ENCODE measurements around the gene SLC25A24. TPM values are rescaled to one million over a fixed set of nuclear protein-coding genes. Genes with fewer than 3 reads are reported as not detected.
"Not testable (repeated sequence)": the region's sequence is repeated elsewhere in the genome, so short reads cannot be mapped to it uniquely, and the experiment has no call there.

The SLC25A24 gene
- total RNA-seq, 2 experiments from 2014 or later = 13.6 to 15.4 TPM

DNA sequence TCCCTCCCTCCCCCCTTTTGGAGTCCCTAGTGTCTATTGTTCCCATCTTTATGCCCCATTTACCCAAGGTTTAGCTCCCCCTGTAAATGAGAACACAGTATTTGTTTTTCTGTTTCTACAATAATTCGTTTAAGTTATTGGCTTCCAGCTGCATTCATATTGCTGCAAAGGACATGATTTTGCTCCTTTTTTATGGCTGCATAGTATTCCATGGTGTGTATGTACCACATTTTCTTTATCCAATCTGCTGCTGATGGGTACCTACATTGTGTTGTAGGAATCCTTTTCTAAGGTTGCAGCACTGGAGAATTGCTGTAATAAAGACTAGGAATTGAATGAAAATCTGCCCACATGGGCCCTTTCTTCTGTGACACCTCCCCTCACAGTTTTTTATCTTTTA lies 6.8 kb downstream of the SLC25A24 start:
- intact Hi-C loops (cut with DNase I, micrococcal nuclease) = no loop called here
- H3K4me3 Mint-ChIP-seq = no peak overlapping the region
- no peaks in the 10 kb centered on the region for H3K27me3 Mint-ChIP-seq
- CTCF ChIA-PET = interaction anchor here (0.6 kb wide), 1 partner anchor 1730 kb away, joined by 3 read pairs; no protein-coding TSS in a partner anchor
- DNase-seq (no peak), ATAC-seq (no peak)
- peaks cover 35% of the 10 kb centered on the region for H3K36me3 Mint-ChIP-seq (ENCODE audit: low read depth)
- no peak overlapping the region for H3K27ac Mint-ChIP-seq
- H3K4me1 Mint-ChIP-seq = peaks cover 20% of the 10 kb centered on the region
- POLR2A ChIA-PET = no interaction called here
- H3K9me3 Mint-ChIP-seq (ENCODE audit: low read depth) = peaks cover 7% of the 10 kb centered on the region

DNA sequence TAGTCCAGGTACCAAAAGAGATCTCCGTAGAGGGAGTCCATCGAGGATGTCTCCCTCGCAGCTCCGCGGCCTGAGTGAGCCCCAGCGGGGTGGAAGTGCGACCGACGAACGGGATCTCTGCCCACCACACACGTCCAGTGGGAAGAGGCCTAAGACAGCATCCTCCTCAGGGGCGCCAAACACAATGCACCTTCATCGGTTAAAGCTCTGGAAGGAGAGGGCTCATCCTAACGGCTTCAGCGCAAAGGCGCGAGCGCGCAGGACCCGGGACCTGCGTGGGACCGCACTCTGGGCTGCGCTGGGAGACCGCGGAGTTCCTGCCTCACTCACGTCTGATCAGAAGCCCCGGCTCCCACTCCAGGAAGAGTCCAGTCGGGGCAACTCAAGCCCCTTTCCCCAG lies 7.6 kb downstream of the SLC25A24 start:
- POLR2A ChIA-PET = no interaction called here
- ATAC-seq (no peak), DNase-seq (no peak)
- Mint-ChIP-seq H3K4me1 (peaks cover 14% of the 10 kb centered on the region), H3K27me3 (no peaks in the 10 kb centered on the region), H3K4me3 (no peak overlapping the region), H3K27ac (no peak overlapping the region), H3K36me3 (ENCODE audit: low read depth) (peaks cover 39% of the 10 kb centered on the region), H3K9me3 (ENCODE audit: low read depth) (peaks cover 10% of the 10 kb centered on the region)
- CTCF ChIA-PET = no interaction called here
- intact Hi-C loops (cut with DNase I, micrococcal nuclease) = no loop called here

DNA sequence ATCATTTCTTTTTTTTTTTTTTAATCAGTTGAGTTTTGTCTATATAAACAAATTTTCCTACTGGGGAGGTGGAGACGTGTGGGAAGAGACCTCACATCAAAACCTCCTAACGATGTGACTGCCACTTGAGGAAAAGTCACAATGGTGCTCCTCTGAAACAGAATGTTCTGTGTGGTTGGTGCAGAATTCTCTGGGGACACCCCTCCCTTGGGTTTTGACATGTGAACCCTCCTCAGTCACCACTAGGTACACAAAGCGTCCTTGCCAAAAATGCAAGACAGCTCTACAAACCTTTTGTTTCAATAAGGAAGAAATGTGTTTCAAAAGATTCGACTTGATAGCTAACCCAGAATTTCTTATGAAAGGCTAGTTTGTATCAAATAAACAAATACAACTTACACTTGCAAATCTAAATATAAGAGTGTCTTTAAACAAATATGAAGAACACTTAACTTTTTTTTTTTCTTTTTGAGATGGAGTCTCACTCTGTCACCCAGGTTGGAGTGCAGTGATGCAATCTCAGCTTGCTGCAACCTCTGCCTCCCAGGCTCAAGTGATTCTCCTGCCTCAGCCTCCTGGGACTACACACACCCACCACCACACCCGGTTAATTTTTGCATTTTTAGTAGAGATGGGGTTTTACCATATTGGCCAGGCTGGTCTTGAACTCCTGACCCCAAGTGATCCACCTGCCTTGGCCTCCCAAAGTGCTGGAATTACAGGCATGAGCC lies 9.3 kb downstream of the SLC25A24 start:
- no peak for DNase-seq
- ATAC-seq = no peak
- intact Hi-C loops (cut with DNase I, micrococcal nuclease) = no loop called here
- Mint-ChIP-seq H3K27me3 (no peaks in the 10 kb centered on the region), H3K9me3 (ENCODE audit: low read depth) (peaks cover 10% of the 10 kb centered on the region), H3K27ac (no peak overlapping the region), H3K4me1 (peaks cover 12% of the 10 kb centered on the region), H3K4me3 (no peak overlapping the region), H3K36me3 (ENCODE audit: low read depth) (peaks cover 37% of the 10 kb centered on the region)
- ChIA-PET POLR2A (no interaction called here), CTCF (no interaction called here)

DNA sequence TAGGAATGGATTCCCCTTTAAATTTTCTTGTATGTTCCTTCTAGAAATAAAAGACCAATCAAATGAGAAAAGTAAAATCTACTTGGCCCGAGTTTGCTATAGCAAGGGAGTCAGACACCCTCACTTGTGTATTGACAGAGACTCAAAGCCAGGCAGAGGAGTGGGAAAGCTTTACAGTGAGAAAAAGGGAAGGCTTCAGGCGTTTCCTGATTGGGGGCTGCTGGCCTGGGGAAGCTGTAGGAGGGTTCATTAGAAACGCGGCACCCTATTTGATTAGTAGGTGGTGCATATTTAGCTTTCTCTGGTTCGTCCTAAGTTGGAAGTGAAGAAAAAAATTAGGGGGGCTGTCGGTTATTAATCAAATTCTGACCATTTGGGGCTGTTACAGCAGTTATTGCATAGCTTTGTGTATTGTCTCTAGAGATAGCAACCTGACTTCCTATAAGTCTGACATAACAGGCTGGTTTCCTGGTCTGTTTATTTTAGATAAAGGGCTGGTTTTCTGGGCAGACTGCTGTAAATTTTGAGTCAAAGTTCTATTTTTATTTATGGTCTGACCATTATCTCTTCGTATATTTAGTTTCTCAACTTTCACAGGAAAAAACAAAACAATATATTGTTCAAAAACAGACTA lies 10.0 kb downstream of the SLC25A24 start:
- Mint-ChIP-seq H3K4me3 (no peak overlapping the region), H3K27me3 (no peaks in the 10 kb centered on the region), H3K9me3 (ENCODE audit: low read depth) (peaks cover 10% of the 10 kb centered on the region), H3K4me1 (peaks cover 12% of the 10 kb centered on the region), H3K36me3 (ENCODE audit: low read depth) (peaks cover 33% of the 10 kb centered on the region), H3K27ac (no peak overlapping the region)
- CTCF ChIA-PET = no interaction called here
- DNase-seq (no peak), ATAC-seq (no peak)
- POLR2A ChIA-PET = no interaction called here
- intact Hi-C loops (cut with DNase I, micrococcal nuclease) = no loop called here

- peak overlapping the region; percentile 55 for H3K27ac Mint-ChIP-seq
- no peak for DNase-seq
- peaks cover 10% of the 10 kb centered on the region for H3K9me3 Mint-ChIP-seq (ENCODE audit: low read depth)
- peaks cover 27% of the 10 kb centered on the region for H3K36me3 Mint-ChIP-seq (ENCODE audit: low read depth)
- H3K4me3 Mint-ChIP-seq = no peak overlapping the region
- peak; percentile 76 for ATAC-seq
- ChIA-PET POLR2A (no interaction called here), CTCF (no interaction called here)
- peaks cover 12% of the 10 kb centered on the region for H3K4me1 Mint-ChIP-seq
- intact Hi-C loops (cut with DNase I, micrococcal nuclease) = no loop called here
- no peaks in the 10 kb centered on the region for H3K27me3 Mint-ChIP-seq
Observed at GRCh38 chr1:108188801-108189200, 11.3 kb downstream of the SLC25A24 start.

GRCh38 chr1:108182959-108183700 lies 17.0 kb downstream of the SLC25A24 start:
- Mint-ChIP-seq H3K27ac (no peak overlapping the region), H3K4me1 (peaks cover 3% of the 10 kb centered on the region), H3K27me3 (no peaks in the 10 kb centered on the region), H3K4me3 (no peak overlapping the region), H3K9me3 (ENCODE audit: low read depth) (peaks cover 3% of the 10 kb centered on the region), H3K36me3 (ENCODE audit: low read depth) (peaks cover 35% of the 10 kb centered on the region)
- ChIA-PET CTCF (no interaction called here), POLR2A (interaction anchor here (0.6 kb wide), 1 partner anchor 422 kb away, joined by 4 read pairs; no protein-coding TSS in a partner anchor)
- ATAC-seq (no peak), DNase-seq (no peak)
- intact Hi-C loops (cut with DNase I, micrococcal nuclease) = no loop called here

- Mint-ChIP-seq H3K4me3 (no peak overlapping the region), H3K4me1 (peaks cover 11% of the 10 kb centered on the region), H3K36me3 (ENCODE audit: low read depth) (peaks cover 54% of the 10 kb centered on the region), H3K27me3 (no peaks in the 10 kb centered on the region), H3K27ac (no peak overlapping the region), H3K9me3 (ENCODE audit: low read depth) (peaks cover 3% of the 10 kb centered on the region)
- intact Hi-C loops (cut with DNase I, micrococcal nuclease) = no loop called here
- ChIA-PET POLR2A (no interaction called here), CTCF (interaction anchor here (0.8 kb wide), 1 partner anchor 9 kb away, joined by 5 read pairs; no protein-coding TSS in a partner anchor)
- ATAC-seq (no peak), DNase-seq (no peak)
Observed at GRCh38 chr1:108179018-108179417, 21.1 kb downstream of the SLC25A24 start.

- H3K27ac Mint-ChIP-seq; intact Hi-C loops (cut with DNase I, micrococcal nuclease); H3K27me3 Mint-ChIP-seq; ATAC-seq; H3K4me3 Mint-ChIP-seq; H3K9me3 Mint-ChIP-seq (ENCODE audit: low read depth); H3K4me1 Mint-ChIP-seq; DNase-seq; CTCF ChIA-PET; H3K36me3 Mint-ChIP-seq (ENCODE audit: low read depth); POLR2A ChIA-PET: not testable (repeated sequence)
Observed at GRCh38 chr1:108162409-108162808, 37.7 kb downstream of the SLC25A24 start.

- H3K27ac Mint-ChIP-seq; H3K9me3 Mint-ChIP-seq (ENCODE audit: low read depth); H3K4me3 Mint-ChIP-seq; POLR2A ChIA-PET; H3K4me1 Mint-ChIP-seq; intact Hi-C loops (cut with DNase I, micrococcal nuclease); CTCF ChIA-PET; H3K36me3 Mint-ChIP-seq (ENCODE audit: low read depth); ATAC-seq; DNase-seq; H3K27me3 Mint-ChIP-seq: not testable (repeated sequence)
Observed at GRCh38 chr1:108159951-108160350, 40.2 kb downstream of the SLC25A24 start.

DNA sequence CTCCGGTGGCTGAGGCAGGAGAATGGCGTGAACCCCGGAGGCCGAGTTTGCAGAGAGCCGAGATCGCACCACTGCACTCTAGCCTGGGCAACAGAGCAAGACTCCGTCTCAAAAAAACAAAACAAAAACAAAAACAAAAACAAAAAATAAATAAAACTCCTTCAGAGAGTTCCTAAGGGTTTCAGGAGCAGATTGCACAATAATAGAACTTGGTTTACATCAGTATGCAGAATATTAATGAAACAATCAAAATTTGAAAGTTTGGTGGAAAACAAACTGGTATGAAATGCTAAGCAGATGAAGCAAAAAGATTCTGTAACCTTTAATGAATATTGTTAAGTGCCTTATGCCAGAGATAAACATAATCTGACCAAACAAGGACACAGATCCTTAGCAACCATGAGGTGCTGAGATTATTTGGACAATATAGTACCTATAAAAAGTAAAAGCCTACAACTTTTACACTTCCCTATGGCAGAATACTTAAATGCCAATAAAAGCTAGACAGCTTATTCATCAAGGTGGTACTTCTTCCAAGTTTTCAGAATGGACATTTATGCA lies 41.2 kb downstream of the SLC25A24 start:
- Mint-ChIP-seq H3K36me3 (ENCODE audit: low read depth) (peaks cover 14% of the 10 kb centered on the region), H3K27me3 (no peaks in the 10 kb centered on the region), H3K4me3 (no peak overlapping the region), H3K9me3 (ENCODE audit: low read depth) (no peaks in the 10 kb centered on the region), H3K27ac (no peak overlapping the region), H3K4me1 (no peaks in the 10 kb centered on the region)
- ChIA-PET POLR2A (no interaction called here), CTCF (no interaction called here)
- no peak for ATAC-seq
- intact Hi-C loops (cut with DNase I, micrococcal nuclease) = no loop called here
- no peak for DNase-seq

DNA sequence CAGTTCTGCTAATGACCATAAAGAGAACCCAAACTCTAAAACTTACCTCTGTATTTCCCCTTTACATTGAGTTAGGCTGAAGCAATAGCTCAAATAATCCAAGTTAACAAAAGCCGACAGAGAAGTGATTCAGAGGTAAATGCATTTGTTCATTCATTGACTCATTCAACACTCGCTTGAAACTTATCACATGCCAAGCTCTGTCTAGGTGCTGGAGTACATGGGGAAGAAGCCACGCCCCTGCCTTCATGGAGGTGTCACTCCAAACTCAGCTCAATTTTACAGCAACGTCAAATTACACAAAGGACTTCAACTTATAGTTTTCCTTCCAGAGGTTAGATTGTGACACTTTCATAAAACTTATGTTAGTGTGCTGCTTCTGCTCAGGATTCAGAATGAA lies 45.8 kb downstream of the SLC25A24 start:
- Mint-ChIP-seq H3K4me3 (no peak overlapping the region), H3K27me3 (no peaks in the 10 kb centered on the region), H3K36me3 (ENCODE audit: low read depth) (peaks cover 13% of the 10 kb centered on the region), H3K4me1 (no peaks in the 10 kb centered on the region), H3K9me3 (ENCODE audit: low read depth) (no peaks in the 10 kb centered on the region), H3K27ac (no peak overlapping the region)
- no peak for ATAC-seq
- intact Hi-C loops (cut with DNase I, micrococcal nuclease) = no loop called here
- DNase-seq = no peak
- ChIA-PET POLR2A (no interaction called here), CTCF (no interaction called here)
